ENCODE results near the gene PDE6G.

The PDE6G gene

DNA sequence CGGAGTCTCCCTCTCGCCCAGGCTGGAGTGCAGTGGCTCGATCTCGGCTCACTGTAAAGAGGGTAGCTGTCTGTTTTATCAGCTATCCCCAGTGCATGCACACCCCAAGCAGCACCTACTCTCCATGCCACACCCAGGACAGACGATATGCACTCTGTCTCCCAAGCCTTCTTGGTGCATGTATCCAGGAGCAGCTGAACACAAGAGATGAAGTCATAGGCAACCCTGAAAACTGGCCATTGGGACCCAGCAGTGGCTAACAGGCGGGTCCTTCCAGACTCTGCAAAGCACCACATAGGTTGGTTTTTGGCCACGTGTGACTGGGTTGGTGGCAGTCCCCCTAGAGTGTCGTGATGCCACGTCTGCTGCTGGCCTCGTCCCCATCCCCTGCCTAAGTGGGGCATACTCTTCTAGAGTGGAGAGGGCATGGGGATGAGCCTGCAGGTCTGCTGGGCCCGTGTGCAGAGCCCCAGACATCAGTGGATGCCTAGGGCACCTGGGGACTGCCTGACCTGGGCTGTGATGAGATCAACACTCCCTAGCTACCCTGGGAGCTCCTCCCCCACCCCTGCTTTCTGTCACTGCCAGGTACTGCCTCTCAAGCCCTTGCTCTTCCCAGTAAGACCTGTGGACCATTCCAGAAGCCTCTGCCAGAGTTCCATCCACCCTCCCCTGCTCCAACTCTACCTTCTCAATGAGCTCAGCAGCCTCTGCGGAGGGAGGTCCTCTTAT is 9.3 kb downstream of the PDE6G start:
- DNase-seq (ENCODE audit: low read depth) = no peak
- no peak overlapping the region for H3K4me3 ChIP-seq (replicated peaks; ENCODE audit: low read depth, low read length)
- TF ChIP-seq, protein P1, sequence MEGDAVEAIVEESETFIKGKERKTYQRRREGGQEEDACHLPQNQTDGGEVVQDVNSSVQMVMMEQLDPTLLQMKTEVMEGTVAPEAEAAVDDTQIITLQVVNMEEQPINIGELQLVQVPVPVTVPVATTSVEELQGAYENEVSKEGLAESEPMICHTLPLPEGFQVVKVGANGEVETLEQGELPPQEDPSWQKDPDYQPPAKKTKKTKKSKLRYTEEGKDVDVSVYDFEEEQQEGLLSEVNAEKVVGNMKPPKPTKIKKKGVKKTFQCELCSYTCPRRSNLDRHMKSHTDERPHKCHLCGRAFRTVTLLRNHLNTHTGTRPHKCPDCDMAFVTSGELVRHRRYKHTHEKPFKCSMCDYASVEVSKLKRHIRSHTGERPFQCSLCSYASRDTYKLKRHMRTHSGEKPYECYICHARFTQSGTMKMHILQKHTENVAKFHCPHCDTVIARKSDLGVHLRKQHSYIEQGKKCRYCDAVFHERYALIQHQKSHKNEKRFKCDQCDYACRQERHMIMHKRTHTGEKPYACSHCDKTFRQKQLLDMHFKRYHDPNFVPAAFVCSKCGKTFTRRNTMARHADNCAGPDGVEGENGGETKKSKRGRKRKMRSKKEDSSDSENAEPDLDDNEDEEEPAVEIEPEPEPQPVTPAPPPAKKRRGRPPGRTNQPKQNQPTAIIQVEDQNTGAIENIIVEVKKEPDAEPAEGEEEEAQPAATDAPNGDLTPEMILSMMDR (IDR thresholded peaks at IDR 0.05; ENCODE audit: low read length, missing control alignments) = no peak

GRCh38 chr17:81644976-81645952 is 11.1 kb downstream of the PDE6G start:
- TF ChIP-seq, protein P1 (IDR thresholded peaks at IDR 0.05; ENCODE audit: low read length, missing control alignments) = no peak
- no peak for DNase-seq (ENCODE audit: low read depth)
- no peak overlapping the region for H3K4me3 ChIP-seq (replicated peaks; ENCODE audit: low read depth, low read length)

DNA sequence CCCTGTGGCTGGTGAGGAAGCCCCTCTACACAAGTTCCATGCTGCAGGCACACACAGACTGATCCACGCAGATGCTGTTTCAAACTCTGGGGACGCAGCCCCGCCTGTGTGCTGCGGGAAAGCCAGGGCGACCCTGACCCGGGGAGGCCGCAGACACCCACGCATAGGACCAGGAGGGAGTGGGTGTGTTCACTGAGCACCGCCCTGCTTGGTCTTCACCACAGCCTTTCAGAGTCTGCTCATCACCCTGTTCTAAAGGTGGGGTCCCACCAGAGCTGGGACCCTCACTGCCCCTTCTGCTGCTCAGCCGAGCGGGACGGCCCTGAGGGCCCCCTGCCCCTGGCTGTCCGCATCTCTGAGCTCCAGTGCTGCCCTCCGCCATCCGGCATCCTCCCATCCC is 11.8 kb downstream of the PDE6G start:
- no peak for DNase-seq (ENCODE audit: low read depth)
- TF ChIP-seq, protein P1 (IDR thresholded peaks at IDR 0.05; ENCODE audit: low read length, missing control alignments) = no peak

DNA sequence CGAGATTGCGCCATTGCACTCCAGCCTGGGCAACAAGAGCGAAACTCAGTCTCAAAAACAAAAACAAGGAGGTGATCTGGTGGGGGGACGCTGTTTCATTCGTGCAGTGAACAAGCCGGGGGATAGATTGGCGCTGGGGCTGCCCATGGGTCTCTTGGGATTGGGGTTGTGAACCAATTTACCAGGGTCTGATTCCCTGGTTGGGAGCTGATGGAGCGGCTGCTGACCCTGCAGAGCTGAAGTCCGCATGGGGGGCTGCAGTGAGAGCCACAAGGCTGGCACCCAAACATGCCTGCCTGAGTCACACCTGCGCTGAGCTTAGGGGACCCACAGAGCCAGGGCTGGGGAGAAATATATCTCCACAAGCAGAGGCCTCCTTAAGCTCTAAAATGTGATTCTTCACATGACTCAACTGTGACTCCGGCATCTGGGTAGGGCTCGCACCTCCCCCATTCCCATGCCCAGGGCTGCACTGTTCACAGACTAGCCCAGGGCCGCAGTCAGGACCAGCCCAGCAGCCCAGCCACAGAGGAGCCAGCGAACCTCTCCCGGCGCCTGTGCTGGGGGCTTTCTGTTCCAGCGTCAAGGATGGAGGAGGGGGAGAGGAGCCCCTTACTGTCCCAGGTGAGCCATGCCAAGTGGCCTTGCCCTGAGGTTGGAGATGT is 14.4 kb downstream of the PDE6G start:
- TF ChIP-seq, protein P1 (IDR thresholded peaks at IDR 0.05; ENCODE audit: low read length, missing control alignments) = no peak
- H3K4me3 ChIP-seq (replicated peaks; ENCODE audit: low read depth, low read length) = no peak overlapping the region
- peak; percentile 23 for DNase-seq (ENCODE audit: low read depth)

More for the DNA sequence above, 11.8 kb downstream of the PDE6G start:
- H3K4me3 ChIP-seq (replicated peaks; ENCODE audit: low read depth, low read length) = no peak overlapping the region

DNA sequence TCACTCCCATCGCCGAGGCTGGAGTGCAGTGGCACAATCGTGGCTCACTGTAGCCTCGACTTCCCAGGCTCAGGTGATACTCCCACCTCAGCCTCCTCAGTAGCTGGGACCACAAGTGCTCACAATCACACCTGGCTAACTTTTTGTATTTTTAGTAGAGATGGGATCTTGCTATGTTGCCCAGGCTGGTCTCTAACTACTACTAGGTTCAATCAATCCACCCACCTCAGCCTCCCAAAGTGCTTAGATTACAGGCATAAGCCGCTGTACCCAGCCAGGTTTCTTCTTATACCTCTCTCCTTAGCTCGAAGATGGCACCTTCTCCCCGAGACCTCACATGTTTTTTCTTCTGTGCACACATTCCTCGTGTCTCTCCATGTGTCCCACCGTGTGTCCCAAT is 16.3 kb downstream of the PDE6G start:
- TF ChIP-seq, protein P1 (IDR thresholded peaks at IDR 0.05; ENCODE audit: low read length, missing control alignments) = no peak
- H3K4me3 ChIP-seq (replicated peaks; ENCODE audit: low read depth, low read length) = no peak overlapping the region
- no peak for DNase-seq (ENCODE audit: low read depth)

- no peak for DNase-seq (ENCODE audit: low read depth)
- TF ChIP-seq, protein P1 (IDR thresholded peaks at IDR 0.05; ENCODE audit: low read length, missing control alignments) = no peak
- no peak overlapping the region for H3K4me3 ChIP-seq (replicated peaks; ENCODE audit: low read depth, low read length)
Observed at GRCh38 chr17:81638683-81639082, 17.7 kb downstream of the PDE6G start.

All from fibroblast of pulmonary artery (primary cell).